Measurements from ENCODE around the gene PEX10.

PEX10 gene

DNA sequence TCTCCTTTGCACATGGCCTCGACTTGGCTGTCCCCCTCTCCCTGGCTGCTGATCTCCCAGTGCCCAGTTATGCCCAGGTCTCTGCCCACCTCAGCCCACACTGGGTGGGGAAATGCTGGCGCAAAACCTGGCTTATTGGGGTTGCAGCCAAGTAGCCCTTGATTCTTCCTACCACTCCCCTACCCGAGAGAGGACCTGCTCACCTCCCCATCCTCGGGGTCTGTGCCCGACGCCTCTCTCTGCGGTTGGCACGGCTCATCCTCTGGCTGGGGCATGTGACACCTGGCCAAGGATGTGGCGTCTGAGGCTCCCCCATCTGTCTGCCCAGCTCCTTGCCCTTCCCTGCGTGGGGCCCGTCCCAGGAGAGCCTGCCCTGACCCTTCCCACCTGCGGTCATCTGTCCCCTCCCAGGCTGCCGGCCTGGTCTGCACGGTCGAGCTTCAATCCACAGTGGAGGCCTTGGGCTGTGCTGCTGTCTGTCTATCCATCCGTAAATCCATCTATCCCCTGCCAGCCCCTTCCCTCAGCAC lies 6.5 kb upstream of the PEX10 start:
- no peak for FAIRE-seq

- FAIRE-seq: no peak
These were observed 5.5 kb upstream of the PEX10 start for GRCh38 chr1:2417833-2418225.

- no peak for FAIRE-seq
These were observed 4.9 kb upstream of the PEX10 start for GRCh38 chr1:2417083-2417832.

DNA sequence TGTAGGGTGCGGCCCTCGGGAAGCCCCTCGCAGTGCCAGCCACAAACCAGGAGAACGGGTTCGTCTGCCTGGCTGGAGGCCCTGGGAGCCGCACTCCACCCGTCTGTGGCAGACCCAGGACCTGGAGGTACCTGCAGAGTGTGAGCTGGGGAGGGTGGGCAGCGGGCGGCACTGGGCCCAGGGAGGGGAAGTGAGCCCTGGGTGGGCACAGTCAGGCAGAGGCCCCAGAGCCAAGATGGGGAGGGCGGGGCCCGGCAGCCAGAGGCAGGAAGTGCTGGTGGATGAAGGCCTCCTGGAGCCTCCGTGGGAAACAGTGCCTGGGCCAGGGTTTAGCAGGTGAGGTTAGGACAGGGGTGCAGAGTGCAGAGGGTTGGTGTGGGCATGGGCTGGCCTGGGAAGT lies 4.0 kb upstream of the PEX10 start:
- FAIRE-seq: no peak

- no peak for FAIRE-seq
These were observed 3.4 kb upstream of the PEX10 start for GRCh38 chr1:2415801-2416208.

DNA sequence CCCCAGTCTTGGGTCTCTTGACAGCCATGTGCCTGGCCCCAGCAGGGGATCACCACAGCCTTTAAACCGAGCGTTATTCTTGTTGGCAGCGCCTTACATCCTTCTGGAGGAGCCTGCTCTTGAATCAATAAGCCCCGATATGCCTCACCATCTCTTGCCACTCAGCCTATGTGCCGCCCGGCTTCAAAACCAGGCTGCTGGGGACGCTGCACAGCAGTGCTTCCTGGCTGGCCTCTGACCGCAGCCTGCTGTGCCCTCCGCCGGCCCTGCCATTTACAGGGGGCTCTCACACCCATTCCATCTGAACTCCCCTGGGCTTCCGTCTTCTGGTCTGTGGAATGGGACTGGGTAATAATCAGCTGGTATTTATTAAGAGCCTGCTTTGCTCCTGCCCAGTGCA lies 3.0 kb upstream of the PEX10 start:
- FAIRE-seq: no peak

- no peak for FAIRE-seq
These were observed 2.1 kb upstream of the PEX10 start for GRCh38 chr1:2414297-2414958.

GRCh38 chr1:2413495-2414296 lies 1.3 kb upstream of the PEX10 start:
- FAIRE-seq: no peak

DNA sequence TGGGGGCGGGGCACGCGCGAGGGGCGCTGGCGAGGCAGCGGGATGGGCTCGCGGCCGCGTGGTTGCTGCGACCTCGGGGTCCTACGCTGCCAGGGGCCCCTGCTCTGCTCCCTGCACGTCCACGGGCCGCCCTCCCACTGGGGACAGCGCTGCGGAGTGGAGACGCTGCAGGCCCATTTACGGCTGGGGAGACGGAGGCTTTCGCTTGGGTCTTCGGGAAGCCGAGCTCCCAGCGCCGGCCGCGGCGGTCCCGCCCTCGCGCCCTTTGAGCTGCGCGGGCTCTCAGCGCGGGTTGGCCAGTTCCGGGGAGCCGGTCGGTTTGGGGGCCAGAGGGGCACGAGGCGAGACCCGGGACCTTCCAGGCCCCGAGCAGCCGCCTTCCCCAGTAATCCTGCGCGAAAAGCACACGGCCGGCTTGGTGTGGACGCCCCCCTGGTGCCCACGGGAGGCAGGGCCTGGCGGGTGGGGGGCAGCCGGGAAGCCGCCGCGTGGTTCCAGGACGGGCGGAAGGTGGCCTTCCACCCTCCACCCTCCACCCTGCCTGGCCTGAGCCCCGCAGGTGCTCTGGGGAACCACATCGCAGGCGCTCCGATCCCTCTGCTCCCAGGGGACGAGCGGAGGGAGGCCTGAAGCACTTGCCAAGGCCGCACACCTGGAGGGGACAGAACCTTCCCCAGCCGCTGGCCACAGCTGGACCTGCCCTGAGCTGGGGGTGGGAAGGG lies 570 bp upstream of the PEX10 start:
- FAIRE-seq: no peak

- no peak for FAIRE-seq
These were observed 466 bp downstream of the PEX10 start for GRCh38 chr1:2411801-2412394.

DNA sequence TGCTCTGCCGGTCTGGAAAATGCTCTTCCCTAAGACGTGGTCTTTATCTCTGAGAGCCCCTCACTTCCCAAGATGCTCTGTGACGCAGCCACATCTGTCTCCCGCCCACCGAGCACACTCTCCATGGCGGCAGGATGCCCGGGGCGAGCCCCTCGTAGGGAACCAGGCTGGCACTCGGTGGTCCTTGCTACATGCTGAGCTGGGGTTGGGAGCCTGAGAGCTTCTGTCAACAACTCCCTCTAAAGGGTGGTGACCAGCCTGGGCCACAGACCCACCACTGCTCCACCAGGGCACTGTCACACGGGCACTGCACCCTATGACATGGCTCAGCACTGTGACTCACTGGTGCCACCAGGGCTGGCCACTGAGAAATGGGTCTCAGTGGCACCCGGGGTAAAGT lies 2.6 kb downstream of the PEX10 start:
- no peak for FAIRE-seq

GRCh38 chr1:2408859-2409276 lies 3.5 kb downstream of the PEX10 start:
- no peak for FAIRE-seq

GRCh38 chr1:2408456-2408855 lies 3.9 kb downstream of the PEX10 start:
- FAIRE-seq: no peak

GRCh38 chr1:2407991-2408275 lies 4.4 kb downstream of the PEX10 start:
- FAIRE-seq: no peak

DNA sequence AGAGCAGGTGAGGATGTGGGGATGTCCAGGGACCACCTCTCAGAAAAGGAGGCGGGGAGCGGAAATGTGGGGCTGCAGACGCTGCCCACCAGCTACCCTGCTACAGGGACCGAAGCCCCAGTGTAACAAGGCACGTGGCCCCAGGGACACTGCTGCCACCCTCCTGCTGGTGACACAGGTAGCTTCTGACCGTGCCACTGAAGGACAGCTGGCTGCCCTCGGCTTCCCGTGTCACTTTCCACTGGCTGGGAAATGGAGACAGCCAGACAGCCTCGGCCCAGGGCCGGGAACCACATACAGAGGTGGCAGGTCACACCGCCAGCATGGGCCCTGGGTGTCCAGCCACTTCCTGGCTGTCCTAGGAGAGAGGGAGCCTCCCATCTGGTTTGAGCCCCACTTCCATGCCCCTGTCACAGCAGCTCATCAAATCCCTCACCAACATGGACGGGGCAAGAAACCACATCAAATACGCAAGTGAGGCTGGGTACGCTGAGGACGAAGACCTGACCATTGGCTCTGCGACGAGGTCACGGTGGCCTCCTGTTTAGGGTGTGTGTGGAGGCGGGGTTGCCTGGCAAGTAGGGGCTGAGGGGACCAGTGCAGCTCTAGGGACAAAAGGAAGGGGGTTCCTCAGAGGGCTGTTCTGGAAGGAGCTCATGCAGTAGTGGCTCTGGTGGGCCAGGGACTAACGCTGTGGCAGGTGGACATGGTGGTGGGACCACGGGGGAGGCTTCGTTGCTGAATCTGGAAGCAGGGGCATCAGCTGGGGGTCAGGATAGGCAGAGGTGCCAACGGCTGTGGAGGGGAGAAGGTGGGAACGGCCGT lies 5.0 kb downstream of the PEX10 start:
- FAIRE-seq: no peak

DNA sequence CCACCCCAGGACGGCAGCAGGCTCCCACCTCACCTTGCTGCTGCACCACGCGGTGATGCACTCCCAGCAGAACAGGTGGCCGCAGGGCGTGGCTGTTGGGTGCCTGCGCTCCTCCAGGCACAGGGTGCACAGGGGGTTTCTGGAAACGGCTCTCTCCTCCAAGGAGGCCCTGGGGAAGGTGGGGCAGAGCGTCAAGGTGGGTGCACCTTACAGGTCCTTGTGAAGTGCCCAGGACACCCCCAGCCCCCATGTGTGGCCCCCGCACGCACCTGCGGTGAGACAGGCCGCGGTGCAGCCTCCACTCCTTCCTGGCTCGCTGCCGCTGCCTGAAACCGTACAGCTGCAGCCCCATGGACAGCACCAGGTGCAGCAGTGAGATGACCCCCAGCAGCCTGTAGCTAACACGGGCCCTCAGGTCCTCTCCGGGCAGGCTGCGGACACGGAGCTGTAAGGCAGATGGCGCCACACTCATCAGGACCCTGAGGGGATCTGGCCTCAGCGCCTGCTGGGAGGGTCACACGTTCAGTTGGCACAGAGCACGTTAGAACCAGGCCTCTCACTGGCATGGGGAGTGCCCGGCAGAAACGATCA lies 5.8 kb downstream of the PEX10 start:
- no peak for FAIRE-seq

DNA sequence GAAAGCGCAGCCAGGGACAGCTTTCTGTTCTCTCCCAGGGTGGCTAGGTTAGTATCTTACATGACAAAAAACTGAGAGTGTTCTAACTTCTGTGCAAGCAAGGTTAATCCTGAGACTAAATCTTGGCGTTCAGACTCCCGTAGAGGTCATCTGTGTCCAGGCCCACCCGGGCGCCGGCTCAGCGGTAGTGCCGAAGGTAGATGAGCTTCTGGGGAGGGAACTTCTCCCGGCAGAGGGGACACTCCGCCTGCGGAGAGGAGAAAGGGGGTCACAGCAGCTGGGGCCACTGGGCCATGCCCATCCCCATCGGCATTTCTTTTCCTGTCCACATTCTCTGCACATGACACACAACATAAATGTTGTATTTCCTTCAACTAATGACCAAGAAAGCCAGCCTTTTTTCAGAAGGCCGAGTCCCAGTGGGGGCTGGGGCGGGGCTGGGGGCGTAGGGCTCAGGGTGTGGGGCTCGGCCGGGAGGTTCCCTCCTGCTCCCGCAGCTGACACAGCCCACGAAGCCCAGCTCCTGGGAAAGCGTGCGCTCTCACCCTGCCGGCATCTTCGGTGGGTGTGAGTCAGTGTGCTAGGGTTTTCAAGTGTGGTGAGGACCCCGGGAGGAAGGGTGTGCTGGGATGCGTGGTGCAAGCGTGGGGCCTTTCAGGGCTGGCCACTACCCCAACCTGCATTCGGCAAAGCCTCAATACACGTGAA lies 6.6 kb downstream of the PEX10 start:
- no peak for FAIRE-seq

DNA sequence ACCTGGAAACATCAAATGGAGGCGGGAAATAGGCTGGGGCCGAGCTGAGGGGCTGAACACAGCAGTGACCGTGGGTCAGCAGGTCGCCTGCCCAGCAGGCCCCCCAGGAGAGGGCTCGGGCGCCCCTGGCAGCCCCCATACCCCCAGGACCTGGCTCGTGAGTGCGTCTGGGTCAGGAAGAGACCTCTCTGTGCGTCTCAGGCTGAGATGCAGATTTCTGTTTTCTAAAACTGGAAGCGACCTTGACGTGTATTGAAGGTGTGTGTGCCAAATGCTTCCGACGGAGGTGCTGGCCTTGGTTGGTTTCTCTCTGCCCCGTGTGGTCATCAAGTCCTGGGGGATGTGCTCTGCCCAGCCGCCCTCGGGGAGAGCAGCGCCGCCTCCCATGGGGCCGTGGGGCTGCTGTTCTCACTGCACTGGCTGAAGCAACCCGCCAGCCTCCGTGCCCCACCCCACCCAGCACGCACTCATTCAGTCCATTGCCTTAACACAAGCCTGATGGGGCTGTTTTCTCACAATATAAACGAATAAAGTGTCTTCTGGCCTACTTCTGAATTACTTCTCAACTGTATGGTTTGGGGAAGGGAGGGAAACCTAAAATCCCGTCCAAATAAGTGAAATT lies 7.4 kb downstream of the PEX10 start:
- no peak for FAIRE-seq

GRCh38 chr1:2404142-2404889 lies 8.0 kb downstream of the PEX10 start:
- FAIRE-seq: no peak

DNA sequence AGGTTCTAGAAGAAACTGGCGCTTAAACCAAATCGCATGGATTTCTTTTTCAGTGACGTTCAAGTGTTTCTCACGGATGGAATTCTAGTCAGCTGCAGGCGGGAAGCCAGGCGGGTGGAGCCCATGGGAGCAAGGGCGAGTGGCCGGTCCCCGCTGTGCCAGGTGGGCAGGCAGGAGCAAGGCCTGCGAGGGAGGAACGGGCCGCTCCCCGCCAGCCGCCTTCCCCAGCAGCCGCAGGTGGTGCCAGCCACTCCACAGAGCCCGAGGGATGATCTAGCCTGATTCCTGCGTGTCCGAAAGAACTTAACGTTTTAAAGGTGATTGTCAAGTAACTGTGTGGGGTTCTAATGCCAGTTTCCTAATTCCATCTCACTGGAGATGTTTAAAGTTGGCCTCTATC lies 9.1 kb downstream of the PEX10 start:
- no peak for FAIRE-seq

All from G401.6 (cell line).